Measurements from ENCODE around the gene DAND5. TPM values are rescaled to one million over a fixed set of nuclear protein-coding genes. Genes with fewer than 3 reads are reported as not detected.
A peak's percentile ranks its signal among the peaks of the same experiment; 100 is the strongest.

The DAND5 gene
- total and polyA plus RNA-seq, 10 donors = not detected

DNA sequence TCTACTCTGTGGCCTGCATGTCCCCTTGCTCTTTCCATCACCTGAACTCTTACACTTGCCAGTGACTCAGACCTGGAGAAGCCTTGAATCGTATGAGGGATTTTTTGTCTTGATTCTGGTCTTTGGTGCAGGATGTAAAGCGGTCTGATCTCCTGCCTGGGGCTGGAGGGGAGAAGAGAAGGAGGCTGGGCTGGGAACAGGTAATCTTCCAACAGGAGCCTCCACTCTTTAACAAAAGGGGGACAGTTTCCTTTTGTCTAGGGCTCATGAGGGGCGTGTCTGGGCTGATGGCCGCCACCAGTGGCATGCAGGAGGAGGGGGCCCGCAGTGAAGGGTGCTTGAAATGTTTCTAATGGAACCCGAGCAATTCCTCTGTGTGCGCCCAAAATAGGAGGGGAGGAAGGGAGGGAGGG lies 50.6 kb downstream of the DAND5 start:
- no peaks in the 10 kb centered on the region for H3K36me3 ChIP-seq
- H3K27ac ChIP-seq = peak overlapping the region in 5 of 8 donors; percentile 64 to 91 (median 79)
- H3K27me3 ChIP-seq (replicated peaks in 1 of 7) = peaks cover 0 to 50% (median 11%) of the 10 kb centered on the region in 7 donors
- TF ChIP-seq POLR2A (IDR thresholded peaks at IDR 0.05) = no peak
- TF ChIP-seq, protein P1, sequence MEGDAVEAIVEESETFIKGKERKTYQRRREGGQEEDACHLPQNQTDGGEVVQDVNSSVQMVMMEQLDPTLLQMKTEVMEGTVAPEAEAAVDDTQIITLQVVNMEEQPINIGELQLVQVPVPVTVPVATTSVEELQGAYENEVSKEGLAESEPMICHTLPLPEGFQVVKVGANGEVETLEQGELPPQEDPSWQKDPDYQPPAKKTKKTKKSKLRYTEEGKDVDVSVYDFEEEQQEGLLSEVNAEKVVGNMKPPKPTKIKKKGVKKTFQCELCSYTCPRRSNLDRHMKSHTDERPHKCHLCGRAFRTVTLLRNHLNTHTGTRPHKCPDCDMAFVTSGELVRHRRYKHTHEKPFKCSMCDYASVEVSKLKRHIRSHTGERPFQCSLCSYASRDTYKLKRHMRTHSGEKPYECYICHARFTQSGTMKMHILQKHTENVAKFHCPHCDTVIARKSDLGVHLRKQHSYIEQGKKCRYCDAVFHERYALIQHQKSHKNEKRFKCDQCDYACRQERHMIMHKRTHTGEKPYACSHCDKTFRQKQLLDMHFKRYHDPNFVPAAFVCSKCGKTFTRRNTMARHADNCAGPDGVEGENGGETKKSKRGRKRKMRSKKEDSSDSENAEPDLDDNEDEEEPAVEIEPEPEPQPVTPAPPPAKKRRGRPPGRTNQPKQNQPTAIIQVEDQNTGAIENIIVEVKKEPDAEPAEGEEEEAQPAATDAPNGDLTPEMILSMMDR (IDR thresholded peaks at IDR 0.05 in 8 of 11, conservative IDR thresholded peaks at IDR 0.05 in 3 of 11) = no peak
- TF ChIP-seq POLR2AphosphoS5 (IDR thresholded peaks at IDR 0.05) = no peak
- DNase-seq = no peak
- peaks cover 14 to 93% (median 66%) of the 10 kb centered on the region in 6 donors for H3K4me1 ChIP-seq
- no peaks in the 10 kb centered on the region for H3K9me3 ChIP-seq
- no peak overlapping the region for H3K4me3 ChIP-seq
- intact Hi-C loops (cut with DNase I; ENCODE audit: low total_unique reads) = no loop called here
- WGBS, 5 donors = 52 to 79% (median 73%) methylated on average over 7 of the region's 7 CpGs

DNA sequence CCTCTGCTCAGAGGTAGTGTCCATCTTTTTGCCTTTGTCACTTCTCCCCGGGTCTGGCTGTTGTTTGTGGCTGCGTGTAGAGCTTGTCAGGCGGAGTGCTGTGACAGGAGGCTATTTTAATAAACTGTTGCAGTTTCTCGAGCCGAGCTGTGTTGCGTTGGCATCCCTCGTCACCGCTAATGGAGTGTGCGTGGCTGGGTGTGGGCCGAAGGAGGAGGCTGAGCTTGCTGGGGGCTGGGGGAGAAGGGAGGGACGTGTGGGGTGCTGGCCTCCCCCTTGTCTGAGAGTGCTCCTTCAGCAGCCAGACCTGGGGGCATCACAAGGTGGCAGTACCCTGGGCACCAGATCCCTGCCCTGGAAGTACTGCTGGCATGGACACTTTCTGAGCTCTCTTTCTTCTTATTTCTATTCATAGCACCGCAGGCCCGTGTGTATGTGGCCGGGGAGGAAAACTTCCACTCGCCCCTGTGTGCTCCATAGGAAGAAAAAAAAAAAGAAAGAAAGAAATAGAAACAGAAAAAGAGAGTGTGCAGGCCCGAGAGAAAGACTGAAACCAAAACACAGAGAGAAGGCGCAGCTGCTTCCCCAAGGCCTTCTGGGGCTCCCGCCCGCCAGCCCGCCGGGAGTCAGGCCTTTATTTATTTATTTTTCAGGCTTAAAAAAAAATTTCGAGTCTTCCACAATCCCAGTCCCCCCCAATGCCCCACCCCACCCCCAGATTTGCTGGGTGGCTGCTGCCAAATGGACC lies 52.9 kb downstream of the DAND5 start:
- Histone ChIP-seq H3K27me3 (replicated peaks in 1 of 7) (peaks cover 0 to 39% (median 13%) of the 10 kb centered on the region in 7 donors), H3K9me3 (no peaks in the 10 kb centered on the region), H3K36me3 (peaks cover 0 to 6% (median 0%) of the 10 kb centered on the region in 6 donors), H3K27ac (peak overlapping the region; percentile 55 to 91 (median 80)), H3K4me3 (peak overlapping the region in 7 of 8 donors; percentile 3 to 69 (median 40)), H3K4me1 (peaks cover 14 to 88% (median 64%) of the 10 kb centered on the region in 6 donors)
- WGBS, 5 donors = 24 to 34% (median 31%) methylated on average over 22 of the region's 22 CpGs
- intact Hi-C loops (cut with DNase I; ENCODE audit: low total_unique reads) = no loop called here
- TF ChIP-seq POLR2AphosphoS5 (IDR thresholded peaks at IDR 0.05) (no peak), POLR2A (IDR thresholded peaks at IDR 0.05) (no peak)
- TF ChIP-seq, protein P1 (IDR thresholded peaks at IDR 0.05 in 8 of 11, conservative IDR thresholded peaks at IDR 0.05 in 3 of 11) = no peak
- no peak for DNase-seq

DNA sequence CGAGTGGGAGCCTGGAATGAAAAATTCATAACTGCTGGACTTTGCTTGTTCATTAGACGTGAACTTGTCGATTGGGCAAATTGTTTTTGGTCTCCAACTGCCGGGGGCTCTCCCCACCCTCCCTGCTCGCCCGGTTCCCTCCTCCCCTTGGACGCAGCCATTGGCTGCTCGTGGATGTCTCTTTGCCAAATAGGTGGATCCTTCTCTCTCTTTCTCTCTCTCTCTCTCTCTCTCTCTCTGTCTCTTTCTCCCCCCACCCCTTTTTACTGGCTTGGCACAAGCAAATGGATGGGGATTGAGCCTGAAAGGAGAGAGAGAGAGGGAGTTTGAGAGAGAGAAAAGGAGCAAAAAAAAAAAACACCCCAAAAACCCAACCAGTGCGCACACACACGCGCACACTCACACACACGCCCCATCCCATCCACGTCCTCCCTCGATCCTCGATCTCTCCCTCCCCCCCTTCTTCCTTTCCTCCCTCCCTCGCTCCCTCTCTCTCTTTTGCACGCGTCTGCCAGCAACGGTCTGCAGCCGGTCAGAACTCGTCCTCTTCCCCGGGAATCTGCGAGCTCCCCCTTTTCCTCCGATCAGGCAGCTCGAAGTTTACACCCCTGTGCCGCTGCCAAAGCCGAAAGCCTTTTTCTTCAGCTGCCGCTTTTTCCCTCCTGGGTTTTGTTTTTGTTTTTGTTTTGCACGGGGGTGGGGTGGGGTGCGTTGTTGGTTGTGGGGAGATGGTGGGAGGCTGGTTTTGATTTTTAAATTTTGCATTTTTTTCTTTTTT lies 53.7 kb downstream of the DAND5 start:
- Histone ChIP-seq H3K9me3 (no peaks in the 10 kb centered on the region), H3K27ac (peak overlapping the region; percentile 55 to 91 (median 80)), H3K27me3 (replicated peaks in 1 of 7) (peaks cover 0 to 35% (median 13%) of the 10 kb centered on the region in 7 donors), H3K36me3 (peaks cover 0 to 6% (median 0%) of the 10 kb centered on the region in 6 donors), H3K4me3 (peak overlapping the region; percentile 1 to 69 (median 39)), H3K4me1 (peaks cover 11 to 80% (median 57%) of the 10 kb centered on the region in 6 donors)
- WGBS, 5 donors = 2 to 6% (median 3%) methylated on average over 30 of the region's 30 CpGs
- intact Hi-C loops (cut with DNase I; ENCODE audit: low total_unique reads) = no loop called here
- TF ChIP-seq, protein P1 (IDR thresholded peaks at IDR 0.05 in 8 of 11, conservative IDR thresholded peaks at IDR 0.05 in 3 of 11) = no peak
- peak in 2 of 3 donors; percentile 3 to 54 for TF ChIP-seq POLR2AphosphoS5 (IDR thresholded peaks at IDR 0.05)
- no peak for TF ChIP-seq POLR2A (IDR thresholded peaks at IDR 0.05)
- no peak for DNase-seq

Data from spleen (tissue), 11 donors.